Tibial nerve (tissue), 4 donors: ENCODE measurements around the gene TPSG1. TPM values are rescaled to one million over a fixed set of nuclear protein-coding genes. Genes with fewer than 3 reads are reported as not detected.

Source experiments
- DNase-seq, 2 donors: peaks; one replicate each; pipeline ENCODE4 v3.0.0-alpha.2; 2019; ENCODE audit warnings: low spot score in 2 of 2
- H3K27ac ChIP-seq, 4 donors: fragments of 200-600 bp; sonication (generic) in 3 of 4; one replicate each; pipeline ENCODE4 v1.5.1; 2017 to 2019; ENCODE audit warnings: mild to moderate bottlenecking in 1 of 4
- H3K27me3 ChIP-seq, 2 donors: fragments of 200-600 bp; sonication (generic) in 1 of 2; one replicate each; pipeline versions ENCODE4 v1.5.1 to v1.6.0; 2017 to 2019
- H3K36me3 ChIP-seq, 3 donors: fragments of 200-600 bp; sonication (generic); one replicate each; pipeline ENCODE4 v1.5.1; 2018 to 2019
- H3K4me1 ChIP-seq, 4 donors: fragments of 200-600 bp; sonication (generic) in 3 of 4; one replicate each; pipeline ENCODE4 v1.5.1; 2017 to 2019
- H3K4me3 ChIP-seq, 4 donors: fragments of 200-600 bp; sonication (generic) in 3 of 4; one replicate each; pipeline ENCODE4 v1.5.1; 2017 to 2019; ENCODE audit warnings: mild to moderate bottlenecking in 1 of 4, moderate library complexity in 1 of 4
- H3K9me3 ChIP-seq, 4 donors: fragments of 200-600 bp; sonication (generic) in 3 of 4; one replicate each; pipeline ENCODE4 v1.5.1; 2017 to 2019
- EP300 ChIP-seq, 2 donors: sonication (generic); formaldehyde crosslinking; IDR thresholded peaks; one replicate each; pipeline ENCODE4 v1.6.1; 2017; ENCODE audit warnings: antibody characterized with exemption in 2 of 2, mild to moderate bottlenecking in 1 of 2
- POLR2A ChIP-seq, 2 donors: fragments of 450-650 bp; IDR thresholded peaks; one replicate each; pipeline ENCODE4 v1.6.1; 2017; ENCODE audit warnings: antibody characterized with exemption in 2 of 2, mild to moderate bottlenecking in 2 of 2, moderate library complexity in 2 of 2
- WGBS, 2 donors: methylation state at CpG; one replicate each; pipeline ENCODE4 v1.1.5; 2018; 5-methylcytosine and 5-hydroxymethylcytosine counted together
- total RNA-seq, 4 donors: library from RNA; depleted of rRNA; stranded (reverse); fragments of >200 nt; gene quantifications; one replicate each; pipeline ENCODE4 v1.1.0, GENCODE V29; 2016
- TF ChIP-seq, protein P1 (sequence below), 5 experiments: fragments of 200-600 bp in 3 of 5; fragments of 450-650 bp in 2 of 5; sonication (generic) in 3 of 5; IDR thresholded peaks; one replicate each; pipeline ENCODE4 v1.5.1; 2016 to 2019; ENCODE audit warnings: antibody characterized with exemption in 5 of 5, mild to moderate bottlenecking in 3 of 5, moderate library complexity in 2 of 5

The TPSG1 gene
- total RNA-seq, 4 donors from 2014 or later, result 2.5 TPM; not detected in 3

DNA sequence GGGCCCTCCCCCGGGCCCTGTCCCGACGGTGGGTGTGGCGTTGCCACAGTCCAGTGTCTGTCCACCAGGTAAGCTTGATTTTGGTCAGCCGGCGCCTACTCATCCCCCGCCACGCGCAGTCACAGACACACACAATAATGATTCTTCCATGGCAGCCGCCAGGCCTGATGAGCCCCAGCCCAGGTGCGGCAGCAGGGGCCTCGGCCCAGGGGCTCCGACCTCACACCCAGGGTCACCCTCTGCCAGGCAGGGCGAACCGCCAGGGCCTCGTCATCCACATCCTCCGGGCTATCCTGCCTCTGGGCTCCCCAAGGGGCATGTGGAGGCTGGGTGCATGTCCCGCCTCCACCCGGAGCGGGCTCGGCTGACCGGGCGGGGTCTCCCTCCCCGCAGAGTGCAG, 7.5 kb downstream of the TPSG1 start:
- WGBS, 2 donors, result 84 to 86% methylated on average over 13 to 15 of the region's 24 CpGs
- no peaks in the 10 kb centered on the region for H3K36me3 ChIP-seq
- TF ChIP-seq EP300 (IDR thresholded peaks at IDR 0.05) (no peak), POLR2A (IDR thresholded peaks at IDR 0.05) (no peak)
- TF ChIP-seq, protein P1, sequence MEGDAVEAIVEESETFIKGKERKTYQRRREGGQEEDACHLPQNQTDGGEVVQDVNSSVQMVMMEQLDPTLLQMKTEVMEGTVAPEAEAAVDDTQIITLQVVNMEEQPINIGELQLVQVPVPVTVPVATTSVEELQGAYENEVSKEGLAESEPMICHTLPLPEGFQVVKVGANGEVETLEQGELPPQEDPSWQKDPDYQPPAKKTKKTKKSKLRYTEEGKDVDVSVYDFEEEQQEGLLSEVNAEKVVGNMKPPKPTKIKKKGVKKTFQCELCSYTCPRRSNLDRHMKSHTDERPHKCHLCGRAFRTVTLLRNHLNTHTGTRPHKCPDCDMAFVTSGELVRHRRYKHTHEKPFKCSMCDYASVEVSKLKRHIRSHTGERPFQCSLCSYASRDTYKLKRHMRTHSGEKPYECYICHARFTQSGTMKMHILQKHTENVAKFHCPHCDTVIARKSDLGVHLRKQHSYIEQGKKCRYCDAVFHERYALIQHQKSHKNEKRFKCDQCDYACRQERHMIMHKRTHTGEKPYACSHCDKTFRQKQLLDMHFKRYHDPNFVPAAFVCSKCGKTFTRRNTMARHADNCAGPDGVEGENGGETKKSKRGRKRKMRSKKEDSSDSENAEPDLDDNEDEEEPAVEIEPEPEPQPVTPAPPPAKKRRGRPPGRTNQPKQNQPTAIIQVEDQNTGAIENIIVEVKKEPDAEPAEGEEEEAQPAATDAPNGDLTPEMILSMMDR (IDR thresholded peaks at IDR 0.05), result no peak
- H3K4me3 ChIP-seq, result no peak overlapping the region
- H3K27ac ChIP-seq, result no peak overlapping the region
- DNase-seq, result no peak
- H3K9me3 ChIP-seq, result no peaks in the 10 kb centered on the region
- H3K4me1 ChIP-seq, result no peaks in the 10 kb centered on the region
- H3K27me3 ChIP-seq, result no peaks in the 10 kb centered on the region

DNA sequence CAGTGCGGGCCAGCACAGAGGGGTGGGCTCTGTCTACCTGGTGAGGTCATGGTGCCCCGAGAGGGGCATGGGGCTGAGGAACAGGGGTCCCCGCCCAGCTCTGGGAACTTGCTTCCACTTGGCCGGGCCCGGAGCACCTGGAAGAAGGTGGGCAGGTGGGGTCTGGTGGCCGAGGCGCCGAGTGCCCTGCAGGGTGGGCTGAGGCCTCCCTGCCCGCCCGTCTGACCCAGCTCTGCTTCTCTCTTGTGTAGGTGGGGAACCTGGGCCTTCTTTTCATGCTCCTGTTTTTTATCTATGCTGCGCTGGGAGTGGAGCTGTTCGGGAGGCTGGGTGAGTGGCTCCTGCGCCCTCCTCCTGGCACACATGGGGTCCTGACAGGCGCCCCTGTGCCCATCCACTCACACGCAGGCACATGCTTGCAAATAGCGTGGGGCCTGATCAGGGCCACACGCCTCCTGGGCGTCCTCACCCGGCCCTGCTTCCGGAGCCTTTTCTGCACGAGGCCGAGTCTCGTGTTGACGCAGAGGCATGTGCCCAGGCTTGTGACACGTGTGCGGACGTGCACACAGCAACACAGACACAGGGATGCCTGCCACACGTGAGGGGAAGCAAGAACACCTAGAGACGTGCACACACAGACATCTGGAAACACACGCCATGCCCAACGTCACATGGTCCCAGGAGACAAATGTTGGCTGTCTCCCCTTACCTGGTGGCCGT, 8.2 kb downstream of the TPSG1 start:
- no peaks in the 10 kb centered on the region for H3K36me3 ChIP-seq
- WGBS, 2 donors, result 87 to 100% methylated on average over 1 to 32 of the region's 32 CpGs
- no peak overlapping the region for H3K4me3 ChIP-seq
- no peaks in the 10 kb centered on the region for H3K4me1 ChIP-seq
- H3K27me3 ChIP-seq, result no peaks in the 10 kb centered on the region
- TF ChIP-seq POLR2A (IDR thresholded peaks at IDR 0.05), result no peak
- TF ChIP-seq, protein P1 (IDR thresholded peaks at IDR 0.05), result no peak
- TF ChIP-seq EP300 (IDR thresholded peaks at IDR 0.05), result no peak
- no peak overlapping the region for H3K27ac ChIP-seq
- DNase-seq, result no peak
- no peaks in the 10 kb centered on the region for H3K9me3 ChIP-seq

DNA sequence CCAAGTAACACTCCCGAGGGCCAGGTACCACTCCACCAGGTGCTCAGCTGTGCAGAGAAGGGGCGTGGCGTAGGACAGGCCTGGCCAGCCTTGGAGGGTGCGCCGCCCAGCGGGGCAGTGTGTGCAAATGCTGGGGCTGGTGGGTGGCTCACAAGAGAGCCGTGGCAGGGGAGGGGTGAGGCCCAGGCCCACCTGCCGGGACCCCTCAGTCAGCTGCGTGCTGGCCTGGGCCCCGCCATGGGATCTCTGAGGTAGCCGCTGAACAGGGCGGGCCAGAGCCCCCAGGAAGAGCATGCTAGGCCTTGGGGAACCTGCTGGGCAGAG, 8.8 kb downstream of the TPSG1 start:
- TF ChIP-seq POLR2A (IDR thresholded peaks at IDR 0.05) (no peak), EP300 (IDR thresholded peaks at IDR 0.05) (no peak)
- TF ChIP-seq, protein P1 (IDR thresholded peaks at IDR 0.05), result no peak
- H3K9me3 ChIP-seq, result no peaks in the 10 kb centered on the region
- no peak overlapping the region for H3K4me3 ChIP-seq
- DNase-seq, result no peak
- no peaks in the 10 kb centered on the region for H3K36me3 ChIP-seq
- 87% methylated on average over 12 of the region's 12 CpGs for WGBS, 2 donors
- no peak overlapping the region for H3K27ac ChIP-seq
- no peaks in the 10 kb centered on the region for H3K27me3 ChIP-seq
- no peaks in the 10 kb centered on the region for H3K4me1 ChIP-seq

DNA sequence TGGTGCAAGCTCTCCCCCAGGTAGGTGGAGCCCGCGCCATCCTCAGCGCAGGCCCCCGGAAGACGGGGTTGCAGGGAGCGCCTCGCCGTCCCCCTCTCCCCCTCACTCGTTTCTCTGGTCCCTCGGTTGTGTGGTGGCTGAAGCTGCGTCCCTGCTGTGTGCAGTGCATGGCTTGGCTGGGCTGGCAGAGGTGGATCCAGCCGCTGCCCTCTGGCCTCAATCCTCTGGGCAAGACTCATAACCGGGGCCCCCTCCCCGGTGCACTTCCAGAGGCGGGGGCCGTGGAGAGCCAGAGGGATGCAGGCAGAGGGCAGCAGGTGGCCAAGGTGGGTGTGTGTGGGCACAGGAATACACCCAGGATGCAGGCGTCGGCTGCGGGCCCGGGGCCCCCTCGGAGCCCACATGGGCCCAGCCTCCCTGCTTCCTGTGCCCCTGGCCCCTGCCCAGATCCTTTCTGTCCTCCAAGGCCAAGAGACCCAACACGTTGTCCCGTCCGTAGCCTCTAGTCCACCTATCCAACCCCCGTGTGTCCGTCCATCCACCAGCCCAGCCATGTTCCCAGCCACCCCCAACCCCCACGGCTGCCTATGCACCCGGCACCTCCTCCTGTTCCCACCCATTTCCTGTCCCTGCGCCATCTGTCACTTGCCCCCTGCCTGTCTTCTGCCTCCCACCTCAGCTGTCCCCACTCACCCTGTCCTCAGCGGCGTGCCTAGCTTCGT, 9.3 kb downstream of the TPSG1 start:
- H3K36me3 ChIP-seq, result no peaks in the 10 kb centered on the region
- 73 to 81% methylated on average over 23 to 24 of the region's 32 CpGs for WGBS, 2 donors

DNA sequence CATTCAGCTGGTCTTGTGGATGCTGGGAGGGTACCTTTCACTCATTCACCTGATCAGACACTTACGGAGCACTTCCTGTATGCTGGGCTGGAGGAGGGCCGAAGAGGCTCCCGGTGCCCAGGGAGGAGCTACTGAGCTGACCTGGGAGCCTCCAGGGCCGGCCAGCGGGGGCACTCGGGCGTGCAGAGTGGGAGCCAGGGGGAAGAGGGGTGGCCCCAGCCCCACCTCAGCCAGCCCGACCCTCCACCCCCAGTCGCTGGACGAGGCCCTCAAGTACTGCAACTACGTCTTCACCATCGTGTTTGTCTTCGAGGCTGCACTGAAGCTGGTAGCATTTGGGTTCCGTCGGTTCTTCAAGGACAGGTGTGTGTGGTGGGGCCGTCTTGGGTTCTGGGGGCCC, 10.3 kb downstream of the TPSG1 start:
- 74 to 89% methylated on average over 14 to 15 of the region's 16 CpGs for WGBS, 2 donors
- no peaks in the 10 kb centered on the region for H3K4me1 ChIP-seq
- no peaks in the 10 kb centered on the region for H3K27me3 ChIP-seq
- H3K36me3 ChIP-seq, result no peaks in the 10 kb centered on the region
- TF ChIP-seq EP300 (IDR thresholded peaks at IDR 0.05), result no peak
- TF ChIP-seq, protein P1 (IDR thresholded peaks at IDR 0.05), result no peak
- no peak for TF ChIP-seq POLR2A (IDR thresholded peaks at IDR 0.05)
- H3K27ac ChIP-seq, result no peak overlapping the region
- H3K9me3 ChIP-seq, result no peaks in the 10 kb centered on the region
- no peak overlapping the region for H3K4me3 ChIP-seq
- DNase-seq, result no peak

More for the DNA sequence above, 9.3 kb downstream of the TPSG1 start:
- Histone ChIP-seq H3K9me3 (no peaks in the 10 kb centered on the region), H3K4me3 (no peak overlapping the region), H3K27ac (no peak overlapping the region), H3K4me1 (no peaks in the 10 kb centered on the region), H3K27me3 (no peaks in the 10 kb centered on the region)
- TF ChIP-seq POLR2A (IDR thresholded peaks at IDR 0.05) (no peak), EP300 (IDR thresholded peaks at IDR 0.05) (no peak)
- TF ChIP-seq, protein P1 (IDR thresholded peaks at IDR 0.05), result no peak
- DNase-seq, result no peak
